Activated T-cell treated with anti-CD3 and anti-CD28 coated beads for 48 hours (primary cell): ENCODE data around the gene CREB3L1.

Source experiments
- DNase-seq: peaks from one replicate; pipeline ENCODE4 v3.0.0-alpha.2; 2020; ENCODE audit warnings: low read depth

CREB3L1 gene

GRCh38 chr11:46327829-46328228 is 50.4 kb downstream of the CREB3L1 start:
- no peak for DNase-seq

- no peak for DNase-seq
These were observed 52.7 kb downstream of the CREB3L1 start for GRCh38 chr11:46330154-46330553.

- DNase-seq = no peak
These were observed 53.3 kb downstream of the CREB3L1 start for GRCh38 chr11:46330563-46331281.

GRCh38 chr11:46331282-46331984 is 54.0 kb downstream of the CREB3L1 start:
- DNase-seq = no peak

- DNase-seq = no peak
These were observed 54.7 kb downstream of the CREB3L1 start for GRCh38 chr11:46332093-46332567.

GRCh38 chr11:46332568-46333393 is 55.3 kb downstream of the CREB3L1 start:
- no peak for DNase-seq

- DNase-seq = no peak
These were observed 56.0 kb downstream of the CREB3L1 start for GRCh38 chr11:46333394-46333947.

- DNase-seq = no peak
These were observed 56.7 kb downstream of the CREB3L1 start for GRCh38 chr11:46334211-46334610.

- no peak for DNase-seq
These were observed 57.8 kb downstream of the CREB3L1 start for GRCh38 chr11:46335271-46335670.

GRCh38 chr11:46335890-46336562 is 58.6 kb downstream of the CREB3L1 start:
- no peak for DNase-seq

- no peak for DNase-seq
These were observed 59.2 kb downstream of the CREB3L1 start for GRCh38 chr11:46336563-46337180.

- DNase-seq = no peak
These were observed 60.3 kb downstream of the CREB3L1 start for GRCh38 chr11:46337626-46338345.

GRCh38 chr11:46338636-46338987 is 61.1 kb downstream of the CREB3L1 start:
- no peak for DNase-seq

GRCh38 chr11:46338988-46339666 is 61.7 kb downstream of the CREB3L1 start:
- no peak for DNase-seq

- no peak for DNase-seq
These were observed 62.4 kb downstream of the CREB3L1 start for GRCh38 chr11:46339816-46340215.

GRCh38 chr11:46341454-46341853 is 64.0 kb downstream of the CREB3L1 start:
- no peak for DNase-seq

GRCh38 chr11:46342239-46342638 is 64.8 kb downstream of the CREB3L1 start:
- no peak for DNase-seq

- DNase-seq = no peak
These were observed 66.1 kb downstream of the CREB3L1 start for GRCh38 chr11:46343520-46343919.

- no peak for DNase-seq
These were observed 67.7 kb downstream of the CREB3L1 start for GRCh38 chr11:46345131-46345597.

GRCh38 chr11:46345881-46346484 is 68.5 kb downstream of the CREB3L1 start:
- no peak for DNase-seq
